ENCODE results near the gene CHST13. TPM values are rescaled to one million over a fixed set of nuclear protein-coding genes. Genes with fewer than 3 reads are reported as not detected.

Gene CHST13
- polyA plus RNA-seq, 3 donors from 2014 or later: 0.67 TPM; not detected in 2

DNA sequence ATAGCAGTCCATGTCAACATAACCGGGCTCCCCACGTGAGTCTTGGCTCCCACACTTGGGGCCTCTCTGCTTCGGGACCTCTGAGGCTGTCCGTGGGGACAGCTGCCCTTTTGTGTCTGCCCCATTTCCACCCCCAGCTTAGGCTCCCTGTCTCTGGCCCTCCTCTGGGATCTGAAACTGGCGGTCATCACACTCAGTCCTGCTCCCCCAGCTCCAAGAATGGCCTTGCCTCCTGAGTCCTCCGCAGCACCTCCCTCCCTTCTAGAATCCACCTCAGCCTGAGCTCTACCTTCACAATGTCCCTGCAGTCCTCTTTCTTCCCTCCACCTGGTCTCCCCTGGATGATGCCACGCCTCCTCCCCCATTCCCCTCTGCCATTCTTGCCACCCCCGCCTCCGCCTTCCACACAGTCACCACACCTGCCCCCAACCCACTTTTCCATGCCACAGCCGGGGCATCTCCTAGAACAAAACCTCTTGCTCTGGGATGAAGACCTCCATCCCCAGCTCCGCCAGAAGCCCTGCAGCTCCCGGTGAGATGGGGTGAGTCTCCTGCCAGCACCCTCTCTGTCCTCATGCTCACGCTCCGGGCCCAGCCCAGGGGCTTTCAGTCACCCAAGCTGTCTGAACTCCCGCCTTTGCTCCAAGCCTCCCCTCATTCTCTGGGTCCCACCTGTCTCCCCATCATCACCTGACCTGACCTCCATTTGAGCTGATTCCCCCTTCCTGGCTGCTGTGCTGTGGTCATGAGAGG, 41.3 kb upstream of the CHST13 start:
- Mint-ChIP-seq H3K4me3 (no peak overlapping the region), H3K27me3 (ENCODE audit: low read depth in 3 of 3) (peaks cover 0 to 2% (median 2%) of the 10 kb centered on the region in 3 donors), H3K9me3 (no peaks in the 10 kb centered on the region), H3K36me3 (no peaks in the 10 kb centered on the region), H3K4me1 (peaks cover 11 to 13% of the 10 kb centered on the region in 2 donors), H3K27ac (no peak overlapping the region)
- DNase-seq: no peak

DNA sequence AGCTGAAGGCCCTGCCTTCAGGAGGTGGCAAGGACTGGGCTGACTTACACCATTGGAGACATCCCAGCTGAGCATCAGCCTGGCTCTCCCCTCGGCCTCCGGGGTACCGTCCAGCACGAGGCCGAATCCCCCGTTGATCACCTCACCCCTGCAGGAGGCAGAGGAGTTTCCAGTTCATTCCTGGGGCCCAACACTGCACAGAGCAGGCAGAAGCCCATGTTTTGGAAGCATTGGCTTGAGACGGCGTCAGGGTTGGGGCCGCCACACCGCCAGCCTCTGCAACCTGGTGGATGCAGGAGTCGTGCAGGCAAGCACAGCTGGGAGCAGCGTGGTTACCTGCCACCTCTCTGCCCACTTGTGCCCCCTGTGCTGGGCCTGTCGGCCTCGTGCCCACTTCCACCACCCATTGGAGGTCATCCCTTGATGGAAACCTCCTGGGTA, 40.6 kb upstream of the CHST13 start:
- H3K27ac Mint-ChIP-seq: no peak overlapping the region
- H3K4me3 Mint-ChIP-seq: no peak overlapping the region
- H3K27me3 Mint-ChIP-seq (ENCODE audit: low read depth in 3 of 3): peaks cover 0 to 2% (median 2%) of the 10 kb centered on the region in 3 donors
- H3K36me3 Mint-ChIP-seq: no peaks in the 10 kb centered on the region
- DNase-seq: no peak
- no peaks in the 10 kb centered on the region for H3K9me3 Mint-ChIP-seq
- peaks cover 11 to 13% of the 10 kb centered on the region in 2 donors for H3K4me1 Mint-ChIP-seq

DNA sequence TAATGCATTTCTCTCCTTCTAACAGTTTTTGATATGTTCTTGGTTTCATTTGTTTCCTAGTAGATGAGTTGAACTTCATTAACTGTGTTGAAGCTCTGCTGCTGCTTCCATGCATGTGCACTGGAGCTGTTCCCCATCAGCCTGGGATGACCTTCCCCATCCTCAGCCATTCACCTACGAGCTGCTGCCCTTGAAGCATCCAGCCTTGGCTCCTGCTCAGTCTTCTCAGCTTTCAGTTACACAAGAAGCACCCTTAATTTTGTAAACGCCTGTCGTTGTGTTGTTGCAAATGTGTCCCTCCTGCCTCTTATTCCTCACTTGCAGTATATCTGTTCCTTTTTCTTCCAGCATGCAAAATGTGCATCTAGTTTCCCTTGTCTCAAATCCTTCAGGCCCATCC, 39.8 kb upstream of the CHST13 start:
- Mint-ChIP-seq H3K27ac (no peak overlapping the region), H3K4me1 (peaks cover 11 to 13% of the 10 kb centered on the region in 2 donors), H3K9me3 (no peaks in the 10 kb centered on the region), H3K27me3 (ENCODE audit: low read depth in 3 of 3) (peaks cover 0 to 2% (median 2%) of the 10 kb centered on the region in 3 donors), H3K4me3 (no peak overlapping the region), H3K36me3 (no peaks in the 10 kb centered on the region)
- no peak for DNase-seq

DNA sequence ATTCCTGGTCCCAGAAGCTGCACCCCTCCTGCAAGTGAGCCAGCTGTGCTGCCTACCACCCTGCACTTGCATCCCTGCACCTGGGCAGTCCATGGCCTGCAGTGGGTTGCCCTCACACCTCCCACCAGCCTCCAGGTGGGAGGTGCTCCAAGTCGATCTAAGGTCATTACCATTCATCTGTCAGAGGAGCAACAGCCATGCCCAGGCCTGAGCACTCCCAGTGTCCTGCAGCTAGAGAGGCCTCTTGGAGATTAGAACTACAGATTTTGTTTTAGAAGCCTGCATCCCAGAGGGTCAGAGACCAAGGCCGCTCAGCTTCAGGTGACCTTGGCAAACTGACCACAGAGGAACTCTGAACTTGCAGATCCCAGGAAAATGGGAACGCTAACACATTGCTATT, 39.3 kb upstream of the CHST13 start:
- peaks cover 0 to 3% (median 2%) of the 10 kb centered on the region in 3 donors for H3K27me3 Mint-ChIP-seq (ENCODE audit: low read depth in 3 of 3)
- peaks cover 11 to 13% of the 10 kb centered on the region in 2 donors for H3K4me1 Mint-ChIP-seq
- H3K9me3 Mint-ChIP-seq: no peaks in the 10 kb centered on the region
- no peak overlapping the region for H3K4me3 Mint-ChIP-seq
- no peak overlapping the region for H3K27ac Mint-ChIP-seq
- no peak for DNase-seq
- no peaks in the 10 kb centered on the region for H3K36me3 Mint-ChIP-seq

DNA sequence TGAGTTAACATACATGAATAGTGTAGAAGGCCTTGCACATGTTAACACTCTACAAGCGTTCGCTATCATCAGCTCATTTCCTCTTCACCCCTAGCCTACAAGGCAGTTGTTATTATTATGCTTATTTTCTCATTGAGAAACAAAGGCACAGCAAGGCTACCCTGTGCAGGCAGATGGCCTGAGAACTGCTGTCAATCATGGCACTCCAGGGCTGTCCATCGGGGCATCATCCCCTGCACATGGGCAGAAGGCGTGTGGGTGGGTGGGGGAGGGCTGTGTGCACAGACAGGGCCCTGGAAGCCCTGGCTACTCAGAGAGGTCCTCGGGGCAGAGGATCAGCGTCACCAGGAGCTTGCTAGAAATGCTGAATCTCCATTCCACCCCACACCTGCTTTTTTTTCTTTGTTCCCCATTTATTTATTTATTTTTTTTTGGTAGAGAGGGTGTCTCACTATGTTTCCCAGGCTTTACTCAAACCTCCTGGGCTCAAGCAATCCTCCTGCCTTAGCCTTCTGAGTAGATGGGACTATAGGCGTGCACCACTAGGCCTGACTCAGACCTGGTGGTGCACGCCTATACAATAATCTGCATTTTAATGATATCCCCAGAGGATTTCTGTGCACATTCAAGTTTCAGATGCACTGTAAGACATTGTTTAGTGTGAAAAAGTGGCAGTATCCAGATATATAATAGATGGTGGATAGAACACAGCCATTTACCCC, 38.6 kb upstream of the CHST13 start:
- DNase-seq: no peak
- Mint-ChIP-seq H3K4me3 (no peak overlapping the region), H3K4me1 (peaks cover 11 to 13% of the 10 kb centered on the region in 2 donors), H3K9me3 (no peaks in the 10 kb centered on the region), H3K27ac (no peak overlapping the region), H3K36me3 (no peaks in the 10 kb centered on the region), H3K27me3 (ENCODE audit: low read depth in 3 of 3) (peaks cover 0 to 3% (median 2%) of the 10 kb centered on the region in 3 donors)

DNA sequence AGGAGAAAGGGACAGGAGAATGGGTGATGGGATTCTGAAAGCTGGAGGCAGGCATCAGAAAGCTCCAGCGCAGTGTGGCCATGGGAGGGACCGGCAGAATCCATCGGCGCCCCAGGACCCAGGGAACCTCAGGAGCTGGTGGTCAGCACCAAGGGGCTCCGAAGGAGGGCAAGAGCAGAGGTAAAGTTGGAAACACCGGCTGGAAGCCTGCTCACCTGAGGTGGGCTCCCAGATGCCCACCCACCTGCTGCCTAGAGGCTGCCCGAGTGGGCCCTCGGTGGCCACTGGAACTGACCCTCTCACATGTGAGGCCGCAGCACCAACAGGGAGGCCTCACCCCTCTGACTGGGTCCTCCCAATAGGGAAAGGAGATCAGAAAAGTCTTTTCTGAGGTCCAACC, 38.0 kb upstream of the CHST13 start:
- peaks cover 0 to 3% (median 2%) of the 10 kb centered on the region in 3 donors for H3K27me3 Mint-ChIP-seq (ENCODE audit: low read depth in 3 of 3)
- no peak overlapping the region for H3K4me3 Mint-ChIP-seq
- peaks cover 11 to 13% of the 10 kb centered on the region in 2 donors for H3K4me1 Mint-ChIP-seq
- no peak for DNase-seq
- no peaks in the 10 kb centered on the region for H3K9me3 Mint-ChIP-seq
- no peak overlapping the region for H3K27ac Mint-ChIP-seq
- H3K36me3 Mint-ChIP-seq: no peaks in the 10 kb centered on the region

DNA sequence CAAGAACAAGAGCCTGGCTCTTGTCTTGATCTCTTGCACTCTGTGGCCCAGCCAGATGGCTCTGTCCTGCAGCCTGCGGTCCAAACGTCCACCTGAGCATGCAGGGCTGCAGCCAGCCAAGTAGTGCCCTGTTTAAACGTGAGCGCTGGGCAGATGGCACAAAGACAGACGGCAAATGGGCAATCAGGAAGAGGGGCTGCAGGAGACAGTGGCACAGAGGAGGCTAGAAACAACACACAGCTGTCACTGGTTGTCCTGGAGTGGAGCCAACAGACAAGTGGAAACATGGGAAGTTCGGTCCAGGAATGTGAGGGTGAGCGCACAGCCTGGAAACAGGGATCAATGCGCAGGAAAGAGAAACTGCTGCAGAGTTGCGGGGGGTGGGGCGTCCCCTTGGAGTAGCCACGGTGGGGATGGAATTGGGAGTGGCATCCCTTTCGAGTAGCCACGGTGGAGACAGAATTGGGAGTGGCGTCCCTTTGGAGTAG, 37.6 kb upstream of the CHST13 start:
- Mint-ChIP-seq H3K27ac (peak overlapping the region in 1 of 6 donors; percentile 51), H3K36me3 (no peaks in the 10 kb centered on the region), H3K4me1 (peaks cover 11 to 13% of the 10 kb centered on the region in 2 donors), H3K4me3 (no peak overlapping the region), H3K9me3 (no peaks in the 10 kb centered on the region), H3K27me3 (ENCODE audit: low read depth in 3 of 3) (peaks cover 0 to 3% (median 2%) of the 10 kb centered on the region in 3 donors)
- DNase-seq: no peak

DNA sequence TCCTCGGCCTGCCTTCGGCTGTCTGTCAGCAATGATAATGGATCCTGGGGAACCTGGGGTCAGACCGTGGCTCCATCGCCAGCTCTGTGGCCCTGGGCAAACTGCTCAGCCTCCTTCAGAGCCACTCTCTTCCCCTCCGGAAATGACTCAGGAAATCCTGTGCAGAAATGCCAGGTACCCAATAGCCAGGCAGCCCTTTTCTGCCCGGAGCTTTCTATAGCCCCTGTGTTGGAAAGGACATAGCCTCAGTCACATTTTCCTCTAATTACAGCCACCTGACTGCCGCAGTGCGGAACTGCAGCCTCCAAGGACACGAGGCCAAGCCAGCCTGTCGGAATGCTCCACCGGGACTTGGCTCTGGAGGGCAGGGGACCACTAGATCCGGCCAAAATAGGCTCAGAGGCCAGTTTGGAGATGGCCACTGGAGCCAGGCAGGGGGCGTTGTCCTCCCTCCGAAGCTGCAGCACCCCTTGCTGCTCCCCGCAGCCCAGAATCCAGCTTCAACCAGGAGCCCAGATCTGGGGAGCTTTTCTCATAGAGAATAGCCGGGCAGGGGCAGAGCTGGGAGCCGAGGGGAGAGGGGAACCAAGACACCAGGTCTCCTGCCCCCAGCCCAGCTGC, 36.7 kb upstream of the CHST13 start:
- Mint-ChIP-seq H3K4me3 (peak overlapping the region in 3 of 5 donors; percentile 18 to 63 (median 24)), H3K9me3 (no peaks in the 10 kb centered on the region), H3K27me3 (ENCODE audit: low read depth in 3 of 3) (peaks cover 0 to 3% (median 2%) of the 10 kb centered on the region in 3 donors), H3K27ac (peak overlapping the region in 1 of 6 donors; percentile 49), H3K36me3 (no peaks in the 10 kb centered on the region), H3K4me1 (peaks cover 11 to 13% of the 10 kb centered on the region in 2 donors)
- peak in 1 of 3 donors; percentile 12 for DNase-seq

DNA sequence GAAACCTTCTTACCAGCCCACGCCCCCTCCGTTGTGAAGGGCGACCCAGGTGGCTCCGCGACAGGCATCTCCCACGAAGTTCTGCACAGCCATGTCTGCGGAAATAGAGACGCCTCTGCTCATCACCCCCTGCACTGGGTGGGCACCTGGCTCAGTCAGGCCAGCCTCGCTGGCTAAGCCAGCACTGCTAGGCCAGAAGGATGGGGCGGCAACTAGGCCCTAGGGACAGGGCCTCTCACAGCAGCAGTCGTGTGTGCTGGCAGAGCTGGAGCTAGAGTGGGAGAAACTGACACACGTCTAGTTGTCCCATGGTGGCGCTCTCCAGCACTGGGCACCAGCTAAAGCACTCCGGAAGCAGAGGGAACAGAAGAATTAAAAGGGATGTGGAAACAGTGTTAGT, 35.8 kb upstream of the CHST13 start:
- Mint-ChIP-seq H3K27ac (peak overlapping the region in 1 of 6 donors; percentile 10), H3K27me3 (ENCODE audit: low read depth in 3 of 3) (peaks cover 0 to 3% (median 2%) of the 10 kb centered on the region in 3 donors), H3K4me1 (peaks cover 11 to 13% of the 10 kb centered on the region in 2 donors), H3K36me3 (no peaks in the 10 kb centered on the region), H3K4me3 (no peak overlapping the region), H3K9me3 (no peaks in the 10 kb centered on the region)
- DNase-seq: no peak

DNA sequence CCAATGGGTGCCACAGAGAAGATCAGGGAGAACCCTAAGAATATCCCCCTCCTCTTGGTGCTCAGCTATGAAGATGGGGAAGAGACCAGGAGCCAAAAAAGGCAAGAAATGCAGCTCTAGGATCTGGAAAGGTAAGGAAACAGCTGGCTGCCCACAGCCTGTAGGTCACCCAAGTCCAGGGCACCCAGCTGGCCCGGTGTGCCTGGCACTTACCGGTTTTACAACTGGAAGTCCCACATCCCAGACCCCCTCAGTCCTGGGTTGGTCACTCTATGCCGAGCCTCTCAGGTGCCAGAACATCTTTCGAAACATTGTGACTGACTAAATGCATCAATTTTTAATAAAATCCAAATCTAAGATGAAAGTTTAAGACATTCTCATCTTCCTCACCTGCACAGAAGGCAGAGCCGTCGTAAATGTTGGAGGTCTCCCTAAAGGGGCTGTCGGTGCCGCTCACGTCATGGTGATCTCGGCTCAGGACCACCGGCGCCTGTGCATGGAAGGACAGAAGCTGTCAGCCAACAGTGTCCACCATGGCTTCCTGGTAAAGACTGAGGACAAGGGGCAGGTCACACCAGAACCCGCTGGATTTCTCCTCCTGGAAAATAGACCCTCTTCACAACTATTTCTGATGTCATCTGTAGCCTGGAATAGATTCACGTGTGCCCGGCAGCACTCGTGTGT, 34.9 kb upstream of the CHST13 start:
- peaks cover 0 to 3% (median 2%) of the 10 kb centered on the region in 3 donors for H3K27me3 Mint-ChIP-seq (ENCODE audit: low read depth in 3 of 3)
- H3K4me1 Mint-ChIP-seq: peaks cover 11 to 13% of the 10 kb centered on the region in 2 donors
- no peaks in the 10 kb centered on the region for H3K36me3 Mint-ChIP-seq
- H3K27ac Mint-ChIP-seq: no peak overlapping the region
- DNase-seq: no peak
- no peak overlapping the region for H3K4me3 Mint-ChIP-seq
- no peaks in the 10 kb centered on the region for H3K9me3 Mint-ChIP-seq

DNA sequence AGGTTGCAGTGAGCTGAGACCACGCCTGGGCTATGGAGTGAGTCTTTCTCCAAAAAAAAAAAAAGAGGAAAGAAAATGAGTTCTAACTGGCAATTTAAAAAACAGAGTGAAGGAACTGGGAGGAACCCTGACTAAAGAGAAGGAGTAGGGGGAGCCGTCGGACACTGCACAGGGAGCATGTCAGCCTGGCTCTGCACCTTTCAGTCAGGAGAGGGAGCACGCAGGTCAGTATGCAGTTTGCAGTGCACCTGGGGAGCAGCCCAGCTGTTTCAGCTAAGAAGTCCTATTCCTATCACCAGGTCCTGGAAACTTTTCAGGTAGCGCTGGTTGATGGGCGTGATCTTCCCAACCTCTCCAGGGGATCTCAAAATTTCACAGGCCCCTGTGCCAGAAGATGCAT, 33.3 kb upstream of the CHST13 start:
- no peak overlapping the region for H3K4me3 Mint-ChIP-seq
- no peaks in the 10 kb centered on the region for H3K36me3 Mint-ChIP-seq
- H3K4me1 Mint-ChIP-seq: peaks cover 11 to 13% of the 10 kb centered on the region in 2 donors
- DNase-seq: no peak
- H3K27me3 Mint-ChIP-seq (ENCODE audit: low read depth in 3 of 3): peaks cover 0 to 1% (median 0%) of the 10 kb centered on the region in 3 donors
- no peak overlapping the region for H3K27ac Mint-ChIP-seq
- no peaks in the 10 kb centered on the region for H3K9me3 Mint-ChIP-seq

DNA sequence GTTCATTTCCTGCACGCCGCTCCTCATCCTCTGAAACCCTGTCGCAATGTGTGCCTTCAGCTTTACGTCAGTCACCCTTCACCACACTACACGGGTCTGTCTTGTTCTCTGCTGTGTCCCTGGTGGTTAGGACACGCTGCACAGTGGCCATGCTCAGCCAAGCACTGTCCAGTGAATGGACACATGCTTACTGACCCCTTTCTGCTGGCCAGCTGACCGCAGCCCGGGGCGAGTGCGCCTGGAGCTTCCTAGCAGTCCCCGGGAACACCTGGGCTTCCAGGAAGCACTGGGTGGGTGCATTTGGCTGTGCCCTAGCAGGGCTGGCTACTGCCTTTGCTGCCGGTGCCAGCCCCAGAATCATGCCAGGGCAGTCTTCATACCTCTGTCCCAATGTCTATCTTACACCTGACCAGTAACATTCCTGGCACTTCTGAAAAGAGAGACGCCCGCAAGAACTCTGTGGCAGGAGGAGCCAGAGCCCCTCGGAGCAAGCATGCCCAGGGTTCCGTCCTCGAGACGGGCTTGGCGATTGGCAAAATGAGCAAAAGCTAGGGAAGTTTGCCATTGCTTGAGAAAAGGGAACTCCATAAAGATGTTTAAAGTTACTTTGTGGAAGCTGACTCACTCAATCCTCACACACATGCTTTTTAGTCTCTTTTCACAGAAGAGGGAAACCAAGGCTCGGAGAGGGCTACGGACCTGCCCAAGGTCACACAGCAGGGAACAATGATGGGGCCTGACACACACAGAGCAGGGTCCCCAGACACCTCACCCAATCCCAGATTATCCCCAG, 32.5 kb upstream of the CHST13 start:
- no peaks in the 10 kb centered on the region for H3K36me3 Mint-ChIP-seq
- DNase-seq: no peak
- H3K27me3 Mint-ChIP-seq (ENCODE audit: low read depth in 3 of 3): peaks cover 0 to 1% (median 0%) of the 10 kb centered on the region in 3 donors
- peak overlapping the region in 1 of 6 donors; percentile 6 for H3K27ac Mint-ChIP-seq
- peaks cover 9 to 10% of the 10 kb centered on the region in 2 donors for H3K4me1 Mint-ChIP-seq
- no peak overlapping the region for H3K4me3 Mint-ChIP-seq
- H3K9me3 Mint-ChIP-seq: no peaks in the 10 kb centered on the region

DNA sequence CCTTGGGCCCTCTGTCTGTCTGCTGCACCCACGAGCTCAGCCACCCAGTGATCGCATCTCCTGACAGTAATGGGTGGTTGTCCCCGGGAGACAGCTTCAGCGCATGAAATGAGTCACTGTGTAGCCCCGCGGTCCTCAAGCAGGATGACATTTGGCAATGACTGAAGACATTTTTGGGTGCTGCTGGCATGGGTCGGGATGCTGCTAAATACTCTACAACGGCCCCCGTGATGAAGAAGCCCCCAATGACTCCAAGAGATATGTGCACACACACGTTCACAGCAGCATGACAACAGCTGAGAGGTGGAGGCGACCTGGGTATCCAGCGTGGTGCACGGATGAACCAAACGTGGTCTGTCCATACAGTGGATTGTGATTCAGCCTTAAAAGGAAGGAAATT, 30.9 kb upstream of the CHST13 start:
- Mint-ChIP-seq H3K4me1 (peaks cover 0 to 4% of the 10 kb centered on the region in 2 donors), H3K9me3 (no peaks in the 10 kb centered on the region), H3K27me3 (ENCODE audit: low read depth in 3 of 3) (peaks cover 0 to 1% (median 0%) of the 10 kb centered on the region in 3 donors), H3K27ac (no peak overlapping the region), H3K36me3 (no peaks in the 10 kb centered on the region), H3K4me3 (no peak overlapping the region)
- no peak for DNase-seq

Measured in immature natural killer cell (primary cell).